ENCODE measurements around the gene VPS11. TPM values are rescaled to one million over a fixed set of nuclear protein-coding genes. Genes with fewer than 3 reads are reported as not detected.
A peak's percentile ranks its signal among the peaks of the same experiment; 100 is the strongest.

VPS11 gene
- total RNA-seq, 1 donor, result 35.1 TPM

DNA sequence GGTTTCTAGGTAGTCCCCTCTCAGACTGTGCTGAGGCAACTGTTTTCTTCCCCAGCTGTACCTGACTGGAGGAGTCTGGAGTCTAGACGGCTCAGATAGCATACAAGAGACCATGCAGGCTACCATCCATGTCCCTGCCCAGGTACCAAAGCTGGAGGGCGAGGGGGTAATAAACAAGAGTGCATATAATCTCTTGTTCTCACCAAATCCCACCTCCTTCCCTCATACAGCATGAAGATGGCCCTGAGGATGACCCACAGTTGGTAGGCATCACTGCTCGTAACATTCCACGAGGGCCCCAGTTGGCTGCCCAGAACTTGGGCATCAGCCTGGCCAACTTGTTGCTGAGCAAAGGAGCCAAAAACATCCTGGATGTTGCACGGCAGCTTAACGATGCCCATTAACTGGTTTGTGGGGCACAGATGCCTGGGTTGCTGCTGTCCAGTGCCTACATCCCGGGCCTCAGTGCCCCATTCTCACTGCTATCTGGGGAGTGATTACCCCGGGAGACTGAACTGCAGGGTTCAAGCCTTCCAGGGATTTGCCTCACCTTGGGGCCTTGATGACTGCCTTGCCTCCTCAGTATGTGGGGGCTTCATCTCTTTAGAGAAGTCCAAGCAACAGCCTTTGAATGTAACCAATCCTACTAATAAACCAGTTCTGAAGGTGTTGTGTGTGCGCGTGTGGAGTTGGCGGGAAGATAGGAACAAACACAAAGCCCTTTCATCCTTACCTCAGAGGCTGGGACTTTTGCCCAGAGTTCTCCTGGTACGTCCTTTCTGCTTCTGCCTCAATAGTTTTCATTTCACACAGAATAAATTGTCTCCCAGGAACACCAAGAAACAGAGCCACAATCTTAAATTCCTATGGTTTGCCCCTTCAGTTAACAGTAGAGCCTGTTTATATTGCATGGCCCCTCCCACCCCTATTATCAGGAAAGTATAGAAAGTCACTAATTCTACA is 25.5 kb downstream of the VPS11 start:
- Histone ChIP-seq H3K27ac (ENCODE audit: low read depth, low read length) (peak overlapping the region; percentile 80), H3K27me3 (ENCODE audit: insufficient read depth, low read length) (no peaks in the 10 kb centered on the region), H3K79me2 (ENCODE audit: insufficient read depth, low read length) (peaks cover 39% of the 10 kb centered on the region), H3K4me3 (ENCODE audit: insufficient read depth, low read length) (peak overlapping the region; percentile 88), H3K4me2 (ENCODE audit: insufficient read depth, low read length) (peak overlapping the region; percentile 93), H2AFZ (ENCODE audit: low read length) (no peak overlapping the region), H3K4me1 (ENCODE audit: insufficient read depth, low read length) (peaks cover 19% of the 10 kb centered on the region), H4K20me1 (ENCODE audit: insufficient read depth, low read length) (peaks cover 15% of the 10 kb centered on the region), H3K36me3 (ENCODE audit: insufficient read depth, low read length) (peaks cover 63% of the 10 kb centered on the region), H3K9me3 (ENCODE audit: low read depth, low read length) (no peaks in the 10 kb centered on the region)
- TF ChIP-seq, protein P1, sequence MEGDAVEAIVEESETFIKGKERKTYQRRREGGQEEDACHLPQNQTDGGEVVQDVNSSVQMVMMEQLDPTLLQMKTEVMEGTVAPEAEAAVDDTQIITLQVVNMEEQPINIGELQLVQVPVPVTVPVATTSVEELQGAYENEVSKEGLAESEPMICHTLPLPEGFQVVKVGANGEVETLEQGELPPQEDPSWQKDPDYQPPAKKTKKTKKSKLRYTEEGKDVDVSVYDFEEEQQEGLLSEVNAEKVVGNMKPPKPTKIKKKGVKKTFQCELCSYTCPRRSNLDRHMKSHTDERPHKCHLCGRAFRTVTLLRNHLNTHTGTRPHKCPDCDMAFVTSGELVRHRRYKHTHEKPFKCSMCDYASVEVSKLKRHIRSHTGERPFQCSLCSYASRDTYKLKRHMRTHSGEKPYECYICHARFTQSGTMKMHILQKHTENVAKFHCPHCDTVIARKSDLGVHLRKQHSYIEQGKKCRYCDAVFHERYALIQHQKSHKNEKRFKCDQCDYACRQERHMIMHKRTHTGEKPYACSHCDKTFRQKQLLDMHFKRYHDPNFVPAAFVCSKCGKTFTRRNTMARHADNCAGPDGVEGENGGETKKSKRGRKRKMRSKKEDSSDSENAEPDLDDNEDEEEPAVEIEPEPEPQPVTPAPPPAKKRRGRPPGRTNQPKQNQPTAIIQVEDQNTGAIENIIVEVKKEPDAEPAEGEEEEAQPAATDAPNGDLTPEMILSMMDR (IDR thresholded peaks at IDR 0.05; ENCODE audit: extremely low read depth, low read depth, low read length), result no peak
- peak; percentile 35 for DNase-seq (ENCODE audit: insufficient read length, low spot score, missing footprints)

DNA sequence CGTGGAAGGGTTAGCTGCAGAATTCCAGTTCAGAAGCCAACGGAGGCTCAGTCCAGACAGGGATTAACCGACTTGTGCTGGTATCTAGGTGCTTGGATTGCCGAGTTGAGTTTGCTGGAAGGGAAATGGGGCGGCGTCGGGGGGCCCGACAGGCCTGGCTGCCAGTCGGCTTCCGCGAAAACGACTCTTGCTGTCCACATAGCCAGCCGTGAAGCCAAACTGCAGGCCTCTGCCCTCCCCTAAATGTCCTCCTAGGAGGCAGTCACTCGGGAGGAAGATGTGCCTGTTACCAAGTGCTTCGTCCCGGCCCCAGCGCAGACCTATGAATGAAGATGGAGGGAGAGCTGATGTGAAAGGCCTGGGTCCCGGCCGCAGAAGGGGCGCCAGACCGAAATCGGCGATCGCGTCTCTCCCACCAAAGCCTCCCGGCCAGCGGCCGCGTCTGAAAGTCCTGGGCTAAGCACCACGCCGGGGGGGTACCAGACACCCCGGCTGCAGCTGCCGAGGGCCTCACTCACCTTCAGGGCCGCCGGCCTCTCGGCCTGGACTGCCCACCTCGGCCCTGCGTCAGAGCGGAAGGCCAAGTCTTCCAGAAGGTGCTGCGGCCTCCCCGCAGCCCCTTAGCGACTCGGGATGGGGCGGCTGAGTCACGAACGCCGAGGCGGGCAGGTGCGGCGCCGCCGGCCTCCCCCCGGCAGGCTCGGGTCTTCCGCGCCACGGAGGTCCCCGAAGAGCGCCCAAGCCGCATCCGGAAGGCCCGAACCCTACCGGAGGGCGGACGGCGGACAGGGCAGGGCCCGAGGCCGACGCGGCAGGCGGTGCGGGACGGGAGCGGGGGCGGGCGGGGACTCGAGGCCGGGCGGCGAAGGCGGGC is 26.6 kb downstream of the VPS11 start:
- peaks cover 15% of the 10 kb centered on the region for H4K20me1 ChIP-seq (ENCODE audit: insufficient read depth, low read length)

DNA sequence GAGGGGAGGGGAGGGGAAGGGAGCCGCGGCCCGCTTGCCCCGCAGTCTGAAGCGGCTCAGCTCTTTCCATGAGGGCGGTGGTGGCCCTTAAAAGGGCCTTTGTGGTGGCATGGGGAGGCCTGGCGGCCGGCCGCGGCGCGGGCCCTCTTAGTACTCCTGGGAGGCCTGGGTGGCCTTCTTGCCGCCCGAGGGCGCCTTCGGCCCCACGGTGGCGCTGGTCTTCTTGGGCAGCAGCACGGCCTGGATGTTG is 27.1 kb downstream of the VPS11 start:
- H3K4me2 ChIP-seq (ENCODE audit: insufficient read depth, low read length), result peak overlapping the region; percentile 93
- peaks cover 20% of the 10 kb centered on the region for H3K4me1 ChIP-seq (ENCODE audit: insufficient read depth, low read length)
- peaks cover 15% of the 10 kb centered on the region for H4K20me1 ChIP-seq (ENCODE audit: insufficient read depth, low read length)
- H3K9me3 ChIP-seq (ENCODE audit: low read depth, low read length), result no peaks in the 10 kb centered on the region
- no peak overlapping the region for H2AFZ ChIP-seq (ENCODE audit: low read length)
- peak overlapping the region; percentile 88 for H3K4me3 ChIP-seq (ENCODE audit: insufficient read depth, low read length)
- H3K36me3 ChIP-seq (ENCODE audit: insufficient read depth, low read length), result peaks cover 59% of the 10 kb centered on the region
- H3K27ac ChIP-seq (ENCODE audit: low read depth, low read length), result peak overlapping the region; percentile 80
- DNase-seq (ENCODE audit: insufficient read length, low spot score, missing footprints), result peak; percentile 94
- H3K27me3 ChIP-seq (ENCODE audit: insufficient read depth, low read length), result no peaks in the 10 kb centered on the region
- TF ChIP-seq, protein P1 (IDR thresholded peaks at IDR 0.05; ENCODE audit: extremely low read depth, low read depth, low read length), result peak; percentile 56
- H3K79me2 ChIP-seq (ENCODE audit: insufficient read depth, low read length), result peaks cover 41% of the 10 kb centered on the region

More for the DNA sequence above, 26.6 kb downstream of the VPS11 start:
- Histone ChIP-seq H2AFZ (ENCODE audit: low read length) (peak overlapping the region; percentile 55), H3K36me3 (ENCODE audit: insufficient read depth, low read length) (peaks cover 62% of the 10 kb centered on the region), H3K4me1 (ENCODE audit: insufficient read depth, low read length) (peaks cover 19% of the 10 kb centered on the region), H3K79me2 (ENCODE audit: insufficient read depth, low read length) (peaks cover 39% of the 10 kb centered on the region), H3K4me2 (ENCODE audit: insufficient read depth, low read length) (peak overlapping the region; percentile 93), H3K27ac (ENCODE audit: low read depth, low read length) (peak overlapping the region; percentile 80), H3K4me3 (ENCODE audit: insufficient read depth, low read length) (peak overlapping the region; percentile 88), H3K27me3 (ENCODE audit: insufficient read depth, low read length) (no peaks in the 10 kb centered on the region), H3K9me3 (ENCODE audit: low read depth, low read length) (no peaks in the 10 kb centered on the region)
- peak; percentile 84 for DNase-seq (ENCODE audit: insufficient read length, low spot score, missing footprints)
- TF ChIP-seq, protein P1 (IDR thresholded peaks at IDR 0.05; ENCODE audit: extremely low read depth, low read depth, low read length), result no peak

Data from osteoblast (primary cell).